SH-SY5Y (cell line): Measurements from ENCODE around the gene NLRC3.

Experiments
- GATA2 ChIP-seq: IDR thresholded peaks from 2 replicates; pipeline ENCODE4 v1.6.1; 2011; ENCODE audit warnings: mild to moderate bottlenecking, low read depth, low read length
- GATA3 ChIP-seq: IDR thresholded peaks from 2 replicates; pipeline ENCODE4 v1.6.1; 2011; ENCODE audit warnings: low read depth, mild to moderate bottlenecking, low read length, moderate library complexity

- TF ChIP-seq GATA3, result no peak
- TF ChIP-seq GATA2, result no peak
Measured at GRCh38 chr16:3569851-3570250, 7.4 kb downstream of the NLRC3 start.
